ENCODE results near the gene IFRD2. TPM values are rescaled to one million over a fixed set of nuclear protein-coding genes. Genes with fewer than 3 reads are reported as not detected.
A peak's percentile ranks its signal among the peaks of the same experiment; 100 is the strongest.

Gene IFRD2
- total and polyA plus RNA-seq, 2 of the 8 experiments (the other 6 are each of a cell fraction or from before 2014, with no cell fraction given): 76.7 to 88.8 TPM

DNA sequence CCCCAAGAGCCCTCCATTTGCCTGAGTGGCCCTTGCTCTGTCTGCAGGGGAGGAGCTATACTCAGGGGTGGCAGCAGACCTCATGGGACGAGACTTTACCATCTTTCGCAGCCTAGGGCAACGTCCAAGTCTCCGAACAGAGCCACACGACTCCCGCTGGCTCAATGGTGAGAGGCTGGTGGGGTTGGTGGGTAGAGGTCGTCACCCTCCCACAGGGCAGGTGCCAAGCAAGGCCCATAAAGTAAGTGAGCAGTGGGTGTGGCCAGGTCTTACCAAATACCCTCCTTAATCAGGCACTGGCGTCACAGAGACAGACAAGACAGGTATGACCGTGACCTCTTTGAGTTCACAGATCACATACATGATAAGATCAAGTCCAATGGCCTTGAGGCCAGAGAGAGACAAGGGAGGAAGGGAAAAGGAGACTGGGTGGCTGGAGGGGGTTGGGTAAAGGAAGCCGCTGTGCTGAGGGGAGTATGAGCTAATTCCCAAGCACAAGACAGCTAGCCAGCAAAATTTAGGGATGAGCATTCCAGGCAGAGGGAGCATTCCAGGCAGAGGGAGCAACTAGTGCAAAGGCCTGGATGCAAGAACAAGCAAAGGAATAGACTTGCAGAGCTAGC lies 20.8 kb downstream of the IFRD2 start:
- H2AFZ ChIP-seq (ENCODE audit: low read length): no peak overlapping the region
- peaks cover 4% of the 10 kb centered on the region; the same call in 1 of the 2 replicates for H3K23me2 ChIP-seq (ENCODE audit: low read depth, low read length)
- no peak for FAIRE-seq
- H3K4ac ChIP-seq (replicated peaks; ENCODE audit: insufficient read length, low read depth, low read length): no peak overlapping the region
- no peak for DNase-seq (ENCODE audit: low read depth in 1 of 2, low spot score in 2 of 2)
- H3K18ac ChIP-seq (ENCODE audit: extremely low read depth, low read length): no peak overlapping the region
- H3K36me3 ChIP-seq (ENCODE audit: control insufficient read depth in 2 of 4, insufficient read depth in 4 of 4, low read length in 3 of 4): no peaks in the 10 kb centered on the region
- TF ChIP-seq NRF1 (IDR thresholded peaks at IDR 0.05; ENCODE audit: low read depth, low read length) (no peak), HDAC6 (IDR thresholded peaks at IDR 0.05; ENCODE audit: low read depth, low read length) (no peak)
- no peak overlapping the region for H2BK120ac ChIP-seq (replicated peaks; ENCODE audit: low read depth, low read length)
- H3K14ac ChIP-seq (ENCODE audit: insufficient read length): no peak overlapping the region
- no peak overlapping the region for H4K5ac ChIP-seq (ENCODE audit: insufficient read length, low read depth, low read length)
- H2BK5ac ChIP-seq (ENCODE audit: low read depth, low read length): no peak overlapping the region
- WGBS, 2 experiments (ENCODE audit: extremely low coverage in 1 of 2, insufficient coverage in 1 of 2, insufficient read length in 1 of 2, insufficient replicate concordance in 2 of 2, low coverage in 1 of 2, low lambda C conversion rate in 2 of 2, missing lambda C conversion rate in 1 of 2): 89% methylated on average over 10 of the region's 10 CpGs; no CpG with 5 or more reads in 1 of the 2 experiments
- no peak overlapping the region for H3K4me2 ChIP-seq (ENCODE audit: insufficient read depth in 1 of 2, low read depth in 2 of 2, low read length in 2 of 2)
- no peaks in the 10 kb centered on the region for H3K79me2 ChIP-seq (ENCODE audit: control insufficient read depth in 1 of 2, insufficient read depth in 2 of 2, low read length in 2 of 2)
- H3K27me3 ChIP-seq (replicated peaks in 1 of 4; ENCODE audit: control insufficient read depth in 3 of 4, extremely low read depth in 1 of 4, insufficient read depth in 3 of 4, low read length in 3 of 4): peaks cover 25 to 39% (median 34%) of the 10 kb centered on the region in 4 experiments
- POLR2A ChIA-PET (ENCODE audit: partially characterized antibody): interaction anchor here (0.6 to 4.4 kb wide), 6 partner anchors 11 to 353 kb away, joined by 3 to 35 read pairs (median 6); partner anchors contain the start of gene IFRD2
- no peak overlapping the region for H4K91ac ChIP-seq (replicated peaks; ENCODE audit: insufficient read length, low read length)
- H4K20me1 ChIP-seq (replicated peaks in 1 of 2; ENCODE audit: control insufficient read depth in 1 of 2, insufficient read depth in 2 of 2, low read length in 2 of 2): peaks cover 0 to 1% of the 10 kb centered on the region in 2 experiments
- peak overlapping the region; percentile 99; the same call in 1 of the 2 replicates for H2BK15ac ChIP-seq (ENCODE audit: low read length)
- no peak overlapping the region for H3K23ac ChIP-seq (ENCODE audit: insufficient read length)
- no peak overlapping the region for H3K9ac ChIP-seq (replicated peaks in 1 of 4; ENCODE audit: extremely low read depth in 1 of 4, low read depth in 3 of 4, low read length in 3 of 4)
- no peaks in the 10 kb centered on the region; a peak in 1 of 4 replicates for H3K9me3 ChIP-seq (ENCODE audit: insufficient read depth in 2 of 2, low read depth in 1 of 2, low read length in 1 of 2)
- H3K79me1 ChIP-seq (ENCODE audit: low read depth, low read length): no peaks in the 10 kb centered on the region
- 0 out of 2 replicates have a peak overlapping the region, but pooled peaks have one; percentile 21 for H2BK20ac ChIP-seq (ENCODE audit: low read length)
- CTCF ChIA-PET (ENCODE audit: partially characterized antibody): interaction anchor here (0.6 to 53.5 kb wide), 11 partner anchors 8 to 87 kb away, joined by 3 to 2149 read pairs (median 6); partner anchors contain the start of genes GNAI2, GNAT1 and SLC38A3
- H4K8ac ChIP-seq (ENCODE audit: extremely low read depth, insufficient read depth, low read length): no peak overlapping the region; the same call in 1 of the 2 replicates
- H3K4me1 ChIP-seq (replicated peaks in 1 of 4; ENCODE audit: control insufficient read depth in 3 of 4, insufficient read depth in 4 of 4, low read length in 3 of 4): peaks cover 0 to 34% (median 30%) of the 10 kb centered on the region in 4 experiments; a peak in 6 of 7 replicates
- no peak overlapping the region for H3K4me3 ChIP-seq (ENCODE audit: extremely low read depth in 1 of 4, insufficient read depth in 2 of 4, low read depth in 3 of 4, low read length in 4 of 4)
- no peak overlapping the region for H3K27ac ChIP-seq (ENCODE audit: low read depth, low read length)
- H3K56ac ChIP-seq (replicated peaks; ENCODE audit: insufficient read length, low read depth, low read length): no peak overlapping the region
- H2AK5ac ChIP-seq (ENCODE audit: low read depth, low read length): no peak overlapping the region; the same call in 1 of the 2 replicates
- H2BK12ac ChIP-seq (ENCODE audit: low read depth, low read length): peak overlapping the region; percentile 53

Data from H1 (cell line).